Kidney epithelial cell (primary cell): Measurements from ENCODE around the gene ZNF33A. TPM values are rescaled to one million over a fixed set of nuclear protein-coding genes. Genes with fewer than 3 reads are reported as not detected.

Experiments
- DNase-seq: peaks from one replicate; pipeline ENCODE4 v3.0.0-alpha.2; 2010; ENCODE audit warnings: low read depth
- H3K27me3 ChIP-seq: 2 replicates; pipeline ENCODE4 v1.6.0; 2011; ENCODE audit warnings: low read length; ENCODE audit not compliant: control insufficient read depth, insufficient read depth
- H3K36me3 ChIP-seq: 2 replicates; pipeline ENCODE4 v1.5.1; 2011; ENCODE audit warnings: low read length; ENCODE audit not compliant: control insufficient read depth, insufficient read depth
- H3K4me3 ChIP-seq: 2 replicates; pipeline ENCODE4 v1.5.1; 2011; ENCODE audit warnings: low read depth, mild to moderate bottlenecking, control low read depth, low read length
- CTCF ChIP-seq: IDR thresholded peaks from 2 replicates; pipeline ENCODE4 v1.5.1; 2011; ENCODE audit warnings: mild to moderate bottlenecking, moderate library complexity, low read length, control low read depth, inconsistent platforms; ENCODE audit not compliant: insufficient read depth, poor library complexity, severe bottlenecking
- total RNA-seq: library from RNA; depleted of rRNA; stranded (reverse); fragments of >200 nt; gene quantifications from 2 replicates; pipeline ENCODE4 v1.2.3, GENCODE V29; 2015

Gene ZNF33A
- total RNA-seq: 20.8 and 21.4 TPM in 2 replicates

GRCh38 chr10:38010119-38010903 lies at the start of gene ZNF33A:
Gene ZNF33A (plus strand): TSS chr10:38010675. CDS start chr10:38012342, 1,667 bp downstream.
- DNase-seq: peak; percentile 84
- TF ChIP-seq CTCF: no peak
- peak within 1 kb of the TSS; percentile 61 for H3K4me3 ChIP-seq
- no peaks in the 10 kb centered on the region for H3K36me3 ChIP-seq
- no peaks in the 10 kb centered on the region for H3K27me3 ChIP-seq

GRCh38 chr10:37965006-37965405 lies 45.5 kb upstream of the ZNF33A start:
- no peak for TF ChIP-seq CTCF
- no peak overlapping the region for H3K4me3 ChIP-seq
- no peak for DNase-seq

GRCh38 chr10:37972396-37972795 lies 38.1 kb upstream of the ZNF33A start:
- Histone ChIP-seq H3K4me3 (no peak overlapping the region), H3K36me3 (no peaks in the 10 kb centered on the region), H3K27me3 (no peaks in the 10 kb centered on the region)
- DNase-seq: no peak
- no peak for TF ChIP-seq CTCF

More at GRCh38 chr10:37965006-37965405, 45.5 kb upstream of the ZNF33A start:
- H3K36me3 ChIP-seq: peaks cover 3% of the 10 kb centered on the region
- no peaks in the 10 kb centered on the region for H3K27me3 ChIP-seq

GRCh38 chr10:37975401-37975991 lies 35.0 kb upstream of the ZNF33A start:
- Histone ChIP-seq H3K36me3 (no peaks in the 10 kb centered on the region), H3K4me3 (peak overlapping the region; percentile 93), H3K27me3 (no peaks in the 10 kb centered on the region)
- DNase-seq: no peak
- TF ChIP-seq CTCF: no peak

GRCh38 chr10:37976091-37976879 lies 34.2 kb upstream of the ZNF33A start, which contains the start of gene ZNF25:
Gene ZNF25 (minus strand): TSS chr10:37976647. CDS start chr10:37971722, 4,925 bp downstream.
- Histone ChIP-seq H3K27me3 (no peaks in the 10 kb centered on the region), H3K4me3 (peak within 1 kb of the TSS; percentile 93), H3K36me3 (no peaks in the 10 kb centered on the region)
- peak; percentile 96 for TF ChIP-seq CTCF
- DNase-seq: peak; percentile 92
